Aorta (tissue), 5 donors: ENCODE results near the gene CFL1. TPM values are rescaled to one million over a fixed set of nuclear protein-coding genes. Genes with fewer than 3 reads are reported as not detected.

ENCODE experiments used
- ATAC-seq: fragments of 200-7000 bp; cut with Tn5 transposase; one replicate; pipeline ENCODE4 v1.9.1; 2022; ENCODE audit warnings: moderate library complexity; ENCODE audit not compliant: low FRiP score
- DNase-seq, 2 donors: peaks; one replicate each; pipeline ENCODE4 v3.0.0-alpha.2; 2020
- H3K27ac ChIP-seq, 2 donors: one replicate each; pipeline ENCODE4 v1.5.1; 2013; ENCODE audit warnings: low read length in 2 of 2, mild to moderate bottlenecking in 2 of 2, moderate library complexity in 2 of 2, control low read depth in 1 of 2, inconsistent platforms in 1 of 2, low read depth in 1 of 2
- H3K27me3 ChIP-seq, 2 donors: one replicate each; pipeline ENCODE4 v1.6.1; 2013; ENCODE audit warnings: control low read depth in 1 of 2, low read length in 1 of 2, mild to moderate bottlenecking in 1 of 2, moderate library complexity in 1 of 2; ENCODE audit not compliant: insufficient read depth in 2 of 2, control insufficient read depth in 1 of 2
- H3K36me3 ChIP-seq, 2 donors: one replicate each; pipeline ENCODE4 v1.6.1; 2013; ENCODE audit warnings: control low read depth in 1 of 2, low read length in 1 of 2, mild to moderate bottlenecking in 1 of 2; ENCODE audit not compliant: insufficient read depth in 2 of 2, control insufficient read depth in 1 of 2
- H3K4me1 ChIP-seq, 2 donors: one replicate each; pipeline ENCODE4 v1.6.1; 2013; ENCODE audit warnings: low read length in 2 of 2, control low read depth in 1 of 2, mild to moderate bottlenecking in 1 of 2, moderate library complexity in 1 of 2; ENCODE audit not compliant: insufficient read depth in 2 of 2, control insufficient read depth in 1 of 2
- H3K4me3 ChIP-seq, 2 donors: one replicate each; pipeline ENCODE4 v1.5.1; 2013; ENCODE audit warnings: low read length in 2 of 2, control low read depth in 1 of 2, mild to moderate bottlenecking in 1 of 2
- H3K9me3 ChIP-seq: one replicate; pipeline ENCODE4 v1.6.1; 2013; ENCODE audit warnings: mild to moderate bottlenecking, low read length; ENCODE audit not compliant: control insufficient read depth
- WGBS, 2 donors: extraction: QIAGEN DNeasy Blood & Tissue Kit; methylation state at CpG; one replicate each; pipeline ENCODE4 v1.1.7; 2013; 5-methylcytosine and 5-hydroxymethylcytosine counted together
- intact Hi-C, 2 donors: fragments of 100-400 bp; cut with DNase I; formaldehyde crosslinking; loops; one replicate each; pipeline versions ENCODE4 v1.14.2 to v1.15.0; 2022
- polyA plus RNA-seq, 2 donors: library from polyadenylated mRNA; stranded (reverse); fragments of 200-250 nt; gene quantifications; one replicate each; pipeline ENCODE4 v1.2.3, GENCODE V29; 2013
- total RNA-seq, 2 donors: library from RNA; stranded (reverse); fragmentation: NEBNext Ultra II Directional; extraction: Animal tissue kit (Norgen Biotek cat#: 25700); gene quantifications; one replicate each; pipeline ENCODE4 v1.2.1, GENCODE V29; 2021
- donor health status: healthy with polysubstance abuse.
- donor health status: Bipolar disorder and iron deficiency.
- donor health status: DM: no; HTN: no; CAD: no.
- donor health status: DM: no; HTN: no; CAD: no.
- donor health status: DM: yes; HTN: yes; CAD: no.

CFL1 gene
- total and polyA plus RNA-seq, 4 donors, result 563 to 812 (median 629) TPM

DNA sequence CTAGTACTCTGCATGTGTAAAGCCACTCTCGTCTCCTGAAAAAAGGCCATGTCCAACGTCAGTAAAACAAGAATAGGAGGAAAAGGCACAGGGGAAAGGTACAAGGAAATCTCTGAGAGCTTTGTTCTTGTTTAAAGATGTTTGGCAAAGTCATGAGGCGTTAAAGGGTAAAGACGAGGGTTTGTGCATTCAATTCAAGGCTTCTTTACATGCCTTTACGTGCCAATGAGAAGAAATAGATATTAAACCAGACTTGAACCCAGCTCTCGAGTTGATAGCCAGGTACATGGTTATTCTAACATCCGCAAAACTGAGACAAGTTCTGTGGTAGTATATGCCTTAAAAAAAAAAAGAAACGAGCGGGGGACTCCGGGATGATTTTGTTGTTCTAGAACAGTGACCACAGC lies 704 bp upstream of the CFL1 start:
- peak overlapping the region; percentile 54 to 56 for H3K4me3 ChIP-seq
- no peak for DNase-seq
- WGBS, 2 donors, result 0% methylated on average over 10 of the region's 10 CpGs
- H3K36me3 ChIP-seq, result peaks cover 3 to 7% of the 10 kb centered on the region in 2 donors
- H3K9me3 ChIP-seq, result no peaks in the 10 kb centered on the region
- intact Hi-C loops, result loop anchor here in 1 of 2 donors (1.0 kb wide), 1 partner anchor 61 kb away; the partner anchor contains the start of genes C11orf68 and DRAP1
- peak overlapping the region; percentile 84 to 93 for H3K27ac ChIP-seq
- no peaks in the 10 kb centered on the region for H3K27me3 ChIP-seq
- no peak for ATAC-seq
- no peaks in the 10 kb centered on the region for H3K4me1 ChIP-seq

DNA sequence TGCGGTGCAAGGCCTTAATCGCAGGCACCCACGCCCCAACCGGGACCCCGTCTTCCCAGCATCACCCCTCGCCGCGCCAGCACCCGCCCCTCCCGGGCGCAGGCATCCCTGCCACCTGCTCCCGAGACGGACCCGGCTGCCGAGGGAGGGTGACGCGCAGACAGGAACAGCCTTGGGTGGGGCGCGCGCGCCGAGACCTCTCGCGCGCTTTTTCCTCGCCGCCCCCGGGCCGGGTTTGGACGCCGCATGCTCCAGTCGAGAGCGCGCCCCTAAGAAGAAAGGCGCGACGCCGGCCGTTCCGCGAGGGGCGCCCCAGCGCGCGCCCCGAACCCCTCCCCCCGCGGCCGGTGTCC lies 504 bp downstream of the CFL1 start:
- Histone ChIP-seq H3K4me3 (peak overlapping the region; percentile 64 to 77), H3K4me1 (no peaks in the 10 kb centered on the region), H3K9me3 (no peaks in the 10 kb centered on the region), H3K27me3 (no peaks in the 10 kb centered on the region), H3K36me3 (peaks cover 3 to 8% of the 10 kb centered on the region in 2 donors), H3K27ac (peak overlapping the region; percentile 46 to 70)
- intact Hi-C loops, result no loop called here
- no peak for ATAC-seq
- DNase-seq, result peak; percentile 75 to 87
- 0 to 1% methylated on average over 26 to 49 of the region's 49 CpGs for WGBS, 2 donors

DNA sequence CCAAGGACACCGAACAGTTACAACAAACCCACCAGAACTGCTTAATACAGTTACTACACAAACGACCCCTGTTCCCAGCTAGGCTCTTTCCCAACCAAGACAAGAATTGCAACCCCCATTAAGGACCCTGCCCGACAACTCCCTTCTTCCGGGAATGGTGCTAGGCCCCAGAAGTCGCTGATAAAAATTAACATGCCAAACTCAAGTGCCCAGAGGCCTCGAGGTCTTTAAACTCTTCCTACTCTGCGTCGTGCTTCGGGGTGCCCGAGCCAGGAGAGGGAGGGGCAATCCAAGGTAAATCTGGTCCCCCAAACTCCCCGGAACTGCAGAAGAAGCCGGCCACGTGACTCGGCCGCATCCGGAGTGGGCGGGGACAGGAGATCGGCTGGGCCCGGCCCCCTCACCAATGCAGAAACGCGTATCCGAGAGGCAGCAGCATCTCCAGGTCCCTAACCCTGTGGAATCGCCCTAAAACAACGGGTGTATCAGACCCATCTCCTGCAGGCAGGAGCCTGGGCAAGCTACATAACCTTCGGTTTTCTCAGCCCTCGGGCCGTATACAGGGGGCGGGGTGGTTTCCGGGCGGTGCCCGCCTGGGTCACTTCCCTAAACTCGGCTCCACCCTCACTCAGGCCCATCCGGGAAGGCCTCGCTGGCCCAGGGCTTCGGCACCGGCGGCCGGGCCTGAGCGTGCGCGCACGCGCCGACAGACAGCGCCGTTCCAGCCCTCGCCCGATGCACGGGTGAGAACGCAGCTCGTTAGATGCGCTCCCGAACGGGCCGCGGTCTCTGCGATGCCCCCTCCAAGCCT lies 1.1 kb downstream of the CFL1 start:
- Histone ChIP-seq H3K4me3 (peak overlapping the region; percentile 64 to 77), H3K4me1 (no peaks in the 10 kb centered on the region), H3K27ac (peak overlapping the region; percentile 46 to 70), H3K36me3 (peaks cover 3 to 9% of the 10 kb centered on the region in 2 donors), H3K27me3 (no peaks in the 10 kb centered on the region), H3K9me3 (no peaks in the 10 kb centered on the region)
- intact Hi-C loops, result no loop called here
- 1% methylated on average over 56 to 57 of the region's 57 CpGs for WGBS, 2 donors
- peak; percentile 70 for ATAC-seq
- DNase-seq, result peak; percentile 92 to 94

DNA sequence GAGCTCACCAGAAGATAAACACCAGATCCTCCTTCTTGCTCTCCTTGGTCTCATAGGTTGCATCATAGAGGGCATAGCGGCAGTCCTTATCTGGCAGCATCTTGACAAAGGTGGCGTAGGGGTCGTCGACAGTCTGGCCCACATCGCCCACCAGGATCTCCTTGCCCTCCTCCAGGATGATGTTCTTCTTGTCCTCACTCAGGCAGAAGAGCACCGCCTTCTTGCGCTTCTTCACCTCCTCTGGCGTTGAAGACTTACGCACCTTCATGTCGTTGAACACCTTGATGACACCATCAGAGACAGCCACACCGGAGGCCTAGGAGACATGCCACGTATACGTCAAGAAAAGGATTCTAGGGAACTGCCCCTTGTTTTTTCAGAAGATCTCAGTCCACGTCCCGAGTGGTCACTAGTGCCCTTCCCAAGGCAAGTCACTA lies 2.0 kb downstream of the CFL1 start:
- Histone ChIP-seq H3K4me1 (no peaks in the 10 kb centered on the region), H3K9me3 (no peaks in the 10 kb centered on the region), H3K27me3 (no peaks in the 10 kb centered on the region), H3K4me3 (no peak overlapping the region), H3K27ac (no peak overlapping the region), H3K36me3 (peaks cover 3 to 9% of the 10 kb centered on the region in 2 donors)
- WGBS, 2 donors, result 77 to 78% methylated on average over 15 of the region's 15 CpGs
- intact Hi-C loops, result no loop called here
- DNase-seq (peak in 1 of 2 donors; percentile 39), ATAC-seq (no peak)

DNA sequence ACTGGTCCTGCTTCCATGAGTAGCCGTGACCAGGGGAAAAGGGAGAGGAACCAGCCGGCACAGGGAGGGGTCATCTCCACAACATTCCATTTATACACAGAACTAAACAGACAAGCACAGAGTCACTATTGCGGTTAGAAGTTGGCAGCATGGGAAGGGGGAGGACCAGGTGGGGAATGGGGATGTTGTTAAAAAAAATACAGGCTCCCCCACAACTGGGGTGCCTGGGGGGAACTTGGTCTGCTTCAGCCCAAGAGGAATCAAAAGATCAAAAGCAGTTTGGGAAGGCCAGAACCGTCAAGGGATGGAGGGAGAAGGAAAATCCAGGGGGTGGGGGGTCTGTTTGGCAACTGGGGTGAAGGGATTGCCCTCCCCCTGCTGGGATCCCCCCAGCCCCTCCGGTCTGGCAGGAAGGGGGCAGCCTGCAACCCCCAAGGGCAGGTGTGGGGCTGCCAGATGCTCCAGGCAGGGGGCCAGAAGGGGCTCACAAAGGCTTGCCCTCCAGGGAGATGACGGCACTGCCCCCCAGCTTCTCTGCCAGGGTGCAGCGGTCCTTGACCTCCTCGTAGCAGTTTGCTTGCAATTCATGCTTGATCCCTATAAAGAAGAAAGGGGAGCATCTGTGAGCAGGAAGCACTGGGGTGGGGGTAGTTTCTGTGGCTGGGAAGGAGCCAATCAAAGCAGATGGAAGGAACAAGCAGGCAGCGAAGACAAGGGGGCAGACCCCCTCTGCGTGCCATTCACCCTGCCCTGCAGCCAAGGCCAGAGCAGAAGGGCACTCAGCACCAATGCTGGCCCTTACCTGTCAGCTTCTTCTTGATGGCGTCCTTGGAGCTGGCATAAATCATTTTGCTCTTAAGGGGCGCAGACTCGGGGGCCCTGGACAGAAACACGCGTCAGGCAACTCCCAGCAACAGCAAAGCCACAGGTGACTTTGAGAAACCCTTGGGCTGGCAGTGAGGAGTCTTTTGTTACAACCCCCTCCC lies 2.8 kb downstream of the CFL1 start:
- Histone ChIP-seq H3K27ac (no peak overlapping the region), H3K27me3 (no peaks in the 10 kb centered on the region), H3K4me3 (no peak overlapping the region), H3K4me1 (no peaks in the 10 kb centered on the region), H3K9me3 (no peaks in the 10 kb centered on the region), H3K36me3 (peaks cover 3 to 9% of the 10 kb centered on the region in 2 donors)
- 63 to 66% methylated on average over 15 of the region's 15 CpGs for WGBS, 2 donors
- peak in 1 of 2 donors; percentile 72 for DNase-seq
- intact Hi-C loops, result no loop called here
- no peak for ATAC-seq

DNA sequence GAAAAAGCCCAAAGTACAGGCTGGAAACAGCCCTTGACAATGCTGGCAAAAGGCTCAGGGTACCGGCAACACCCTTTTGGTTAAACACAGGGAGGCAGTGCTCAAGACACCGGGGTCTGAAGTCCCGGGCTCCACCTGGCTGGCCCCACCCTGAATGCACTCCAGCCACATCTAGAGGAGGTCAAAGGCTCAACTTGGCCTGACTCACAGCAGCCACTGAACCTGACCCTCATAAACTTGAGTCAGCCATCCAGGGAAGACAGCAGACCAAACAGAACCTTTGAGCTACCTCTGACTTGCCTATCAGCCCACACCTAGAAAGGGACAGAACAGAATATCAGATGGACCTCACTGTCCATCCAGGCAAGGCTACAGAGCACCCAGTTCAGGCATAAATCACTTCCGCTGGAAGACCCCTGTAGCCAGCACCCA lies 3.8 kb downstream of the CFL1 start:
- no peaks in the 10 kb centered on the region for H3K4me1 ChIP-seq
- H3K27ac ChIP-seq, result no peak overlapping the region
- intact Hi-C loops, result no loop called here
- H3K36me3 ChIP-seq, result peaks cover 3 to 9% of the 10 kb centered on the region in 2 donors
- H3K4me3 ChIP-seq, result no peak overlapping the region
- H3K27me3 ChIP-seq, result no peaks in the 10 kb centered on the region
- 88 to 90% methylated on average over 4 of the region's 4 CpGs for WGBS, 2 donors
- DNase-seq, result peak in 1 of 2 donors; percentile 55
- no peaks in the 10 kb centered on the region for H3K9me3 ChIP-seq
- no peak for ATAC-seq

DNA sequence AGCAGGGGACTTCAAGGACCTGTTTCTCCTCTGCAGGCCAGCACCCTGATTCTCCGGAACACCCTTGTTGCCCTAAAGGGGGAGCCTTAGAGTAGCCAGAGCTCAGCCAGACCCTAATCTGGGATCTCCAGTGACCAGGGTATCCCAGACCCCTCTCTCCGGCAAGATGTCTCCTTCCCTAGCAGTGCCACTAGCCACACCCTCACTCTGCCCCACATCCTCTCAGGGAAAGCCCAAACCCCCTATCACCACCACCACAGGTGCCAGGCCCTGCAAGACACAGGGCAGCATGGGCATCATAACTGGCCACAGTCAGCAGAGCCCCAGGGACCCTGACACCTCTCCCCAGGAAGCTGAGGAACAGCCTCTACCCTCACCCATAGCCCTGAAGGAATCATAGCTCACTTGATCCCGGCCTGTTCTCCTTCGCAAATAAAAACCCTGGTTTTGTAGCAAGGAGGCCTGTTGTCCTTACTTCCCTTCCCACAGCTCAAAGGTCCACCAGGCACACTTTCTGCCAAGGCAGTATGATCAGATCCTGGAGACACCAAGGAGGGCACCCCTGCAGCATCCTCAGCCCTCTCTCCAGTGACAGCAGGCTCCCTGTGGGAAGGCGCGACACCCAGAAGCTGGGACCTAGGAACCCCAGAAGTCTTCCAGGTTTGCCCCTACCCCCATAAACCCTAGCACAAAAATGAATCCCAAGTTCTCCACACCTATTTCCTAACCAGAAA lies 4.6 kb downstream of the CFL1 start:
- H3K27ac ChIP-seq, result no peak overlapping the region
- 85 to 88% methylated on average over 6 of the region's 6 CpGs for WGBS, 2 donors
- DNase-seq, result peak in 1 of 2 donors; percentile 68

More for the DNA sequence above, 4.6 kb downstream of the CFL1 start:
- intact Hi-C loops, result no loop called here
- no peaks in the 10 kb centered on the region for H3K4me1 ChIP-seq
- no peaks in the 10 kb centered on the region for H3K9me3 ChIP-seq
- no peaks in the 10 kb centered on the region for H3K27me3 ChIP-seq
- H3K4me3 ChIP-seq, result no peak overlapping the region
- peaks cover 3 to 9% of the 10 kb centered on the region in 2 donors for H3K36me3 ChIP-seq
- ATAC-seq, result no peak
